ENCODE data around the gene RBFOX1. TPM values are rescaled to one million over a fixed set of nuclear protein-coding genes. Genes with fewer than 3 reads are reported as not detected.

Gene RBFOX1
- total RNA-seq, 2 donors from 2014 or later: not detected

DNA sequence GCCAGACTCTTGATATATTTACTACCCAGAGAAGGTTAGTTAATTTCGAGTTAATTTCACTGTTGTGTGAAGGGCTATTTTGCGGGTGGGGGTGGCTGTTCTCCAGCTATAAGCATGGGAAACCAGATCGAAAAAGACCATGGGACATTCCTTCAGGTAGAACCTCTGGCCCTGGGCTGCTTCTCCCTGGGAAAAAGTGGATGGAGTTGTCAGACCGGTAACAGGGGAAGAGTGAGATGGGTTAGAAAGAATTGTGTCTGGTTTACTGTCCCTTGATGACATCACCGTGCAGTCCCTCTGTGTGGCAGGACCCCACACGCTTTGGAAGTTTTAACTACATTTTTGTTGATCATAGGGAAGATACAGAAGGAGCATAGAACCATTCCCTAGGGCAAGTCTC, 296.3 kb downstream of the RBFOX1 start:
- Mint-ChIP-seq H3K36me3 (no peaks in the 10 kb centered on the region), H3K4me3 (no peak overlapping the region), H3K4me1 (ENCODE audit: low read depth in 2 of 2) (no peaks in the 10 kb centered on the region), H3K27me3 (no peaks in the 10 kb centered on the region), H3K9me3 (peaks cover 13% of the 10 kb centered on the region), H3K27ac (no peak overlapping the region)
- ATAC-seq (no peak), DNase-seq (ENCODE audit: low spot score) (no peak)

DNA sequence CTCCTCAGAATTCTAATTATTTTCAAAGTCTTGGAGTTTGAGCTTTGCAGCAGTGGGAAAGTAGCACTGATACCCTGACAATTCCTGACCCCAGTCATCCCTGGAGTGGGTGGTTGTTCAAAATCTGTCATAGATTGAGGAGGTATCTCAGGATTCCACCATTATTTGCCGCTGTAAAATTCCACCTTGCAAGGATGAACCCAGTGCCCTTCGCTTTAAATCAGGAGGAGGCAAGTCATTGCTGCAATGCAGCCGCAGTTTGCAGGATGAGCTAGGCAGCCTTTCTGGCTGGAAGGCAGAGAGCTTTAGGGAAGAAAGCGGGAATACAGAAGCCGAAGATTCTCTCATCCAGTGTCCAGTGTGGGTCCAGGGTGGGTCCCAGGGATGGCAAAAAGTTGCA, 296.9 kb downstream of the RBFOX1 start:
- ATAC-seq: no peak
- H3K9me3 Mint-ChIP-seq: peaks cover 12% of the 10 kb centered on the region
- H3K27ac Mint-ChIP-seq: no peak overlapping the region

DNA sequence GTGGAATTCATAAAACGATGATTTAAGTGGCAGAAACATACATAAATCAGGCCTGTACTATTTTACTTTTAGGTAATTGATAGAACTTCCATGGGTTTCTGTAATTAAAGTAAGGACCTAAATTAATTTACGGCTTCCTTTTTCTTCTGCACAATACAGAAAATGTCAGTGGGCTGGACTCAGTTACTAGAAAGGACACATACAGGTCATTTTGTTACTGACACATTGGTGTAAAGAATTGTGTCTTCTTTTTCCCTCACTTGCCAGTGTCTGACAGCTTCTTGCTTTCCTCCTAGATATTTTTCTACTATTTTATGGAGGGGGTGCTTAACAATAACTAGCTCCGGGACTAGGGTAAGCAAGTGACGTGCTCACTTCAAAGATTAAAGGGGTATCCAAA, 304.8 kb downstream of the RBFOX1 start:
- Mint-ChIP-seq H3K27me3 (no peaks in the 10 kb centered on the region), H3K36me3 (no peaks in the 10 kb centered on the region), H3K4me3 (no peak overlapping the region), H3K4me1 (ENCODE audit: low read depth in 2 of 2) (no peaks in the 10 kb centered on the region), H3K27ac (no peak overlapping the region), H3K9me3 (peaks cover 7% of the 10 kb centered on the region)
- DNase-seq (ENCODE audit: low spot score): no peak
- ATAC-seq: no peak

More for the DNA sequence above, 296.9 kb downstream of the RBFOX1 start:
- Mint-ChIP-seq H3K4me3 (no peak overlapping the region), H3K27me3 (no peaks in the 10 kb centered on the region), H3K4me1 (ENCODE audit: low read depth in 2 of 2) (no peaks in the 10 kb centered on the region), H3K36me3 (no peaks in the 10 kb centered on the region)
- DNase-seq (ENCODE audit: low spot score): no peak

DNA sequence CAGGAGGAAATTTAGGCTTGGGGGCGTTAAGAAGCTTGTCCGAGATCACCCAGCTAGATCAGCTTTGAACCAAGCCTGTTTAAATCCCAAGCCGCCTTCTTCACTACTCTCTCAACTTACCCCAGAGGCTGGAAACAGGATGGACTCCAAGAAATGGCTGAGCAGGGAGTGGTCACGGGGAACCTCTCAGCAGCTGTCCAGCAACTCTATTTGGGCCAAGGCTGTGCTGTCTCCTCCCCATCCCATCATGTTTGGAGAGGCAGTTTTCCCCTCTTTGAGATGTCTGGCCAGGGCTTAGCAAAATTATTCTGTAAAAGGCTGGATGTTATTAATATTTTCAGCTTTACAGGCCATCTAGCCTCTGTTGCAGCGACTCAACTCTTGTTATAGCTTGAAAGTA, 305.7 kb downstream of the RBFOX1 start:
- no peak overlapping the region for H3K27ac Mint-ChIP-seq
- H3K36me3 Mint-ChIP-seq: no peaks in the 10 kb centered on the region
- H3K9me3 Mint-ChIP-seq: peaks cover 12% of the 10 kb centered on the region
- no peaks in the 10 kb centered on the region for H3K4me1 Mint-ChIP-seq (ENCODE audit: low read depth in 2 of 2)
- H3K4me3 Mint-ChIP-seq: no peak overlapping the region
- DNase-seq (ENCODE audit: low spot score): no peak
- H3K27me3 Mint-ChIP-seq: no peaks in the 10 kb centered on the region
- ATAC-seq: no peak

DNA sequence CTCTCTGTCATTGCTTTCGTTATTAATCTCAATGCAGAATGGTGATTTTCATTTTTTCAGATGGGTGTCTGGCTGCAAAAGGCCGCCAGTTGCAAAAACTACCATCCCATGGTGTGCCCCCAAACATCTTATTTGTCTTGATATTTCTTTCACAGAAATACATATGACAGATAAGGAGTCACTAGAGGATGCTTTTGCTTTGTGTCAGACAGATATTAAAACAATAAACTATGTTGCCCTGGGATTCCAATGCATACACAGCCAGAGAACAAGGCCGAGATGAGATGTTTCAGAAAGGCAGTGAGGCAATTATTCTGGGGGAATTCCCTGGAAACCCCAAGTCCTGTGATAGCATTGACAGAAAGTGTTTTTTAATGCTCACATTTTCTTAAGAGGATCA, 307.7 kb downstream of the RBFOX1 start:
- no peaks in the 10 kb centered on the region for H3K36me3 Mint-ChIP-seq
- H3K4me3 Mint-ChIP-seq: no peak overlapping the region
- no peak overlapping the region for H3K27ac Mint-ChIP-seq
- no peak for ATAC-seq
- no peak for DNase-seq (ENCODE audit: low spot score)
- H3K4me1 Mint-ChIP-seq (ENCODE audit: low read depth in 2 of 2): no peaks in the 10 kb centered on the region
- peaks cover 12% of the 10 kb centered on the region for H3K9me3 Mint-ChIP-seq
- H3K27me3 Mint-ChIP-seq: no peaks in the 10 kb centered on the region

DNA sequence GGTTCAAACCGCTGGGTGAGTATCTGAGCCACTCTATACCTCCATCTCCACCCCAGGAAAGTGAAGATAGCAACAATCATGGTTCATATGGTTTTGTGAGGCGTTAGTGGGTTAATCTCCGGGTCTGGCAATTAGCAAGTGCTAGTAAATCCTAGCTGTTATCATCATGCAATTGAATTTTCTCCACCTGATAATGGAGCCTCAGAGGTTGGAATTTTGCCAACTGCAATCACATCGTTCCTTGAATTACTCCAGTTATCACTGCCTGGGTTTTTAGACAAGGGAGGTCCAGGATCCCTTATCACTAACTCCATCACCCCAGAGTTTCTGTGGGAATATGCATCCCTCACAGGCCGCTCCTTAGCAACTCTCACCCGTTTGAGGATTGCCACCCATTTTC, 311.5 kb downstream of the RBFOX1 start:
- no peak for DNase-seq (ENCODE audit: low spot score)
- H3K27ac Mint-ChIP-seq: no peak overlapping the region
- H3K4me3 Mint-ChIP-seq: no peak overlapping the region
- H3K36me3 Mint-ChIP-seq: no peaks in the 10 kb centered on the region
- ATAC-seq: peak in 1 of 2 donors; percentile 32
- no peaks in the 10 kb centered on the region for H3K4me1 Mint-ChIP-seq (ENCODE audit: low read depth in 2 of 2)
- H3K9me3 Mint-ChIP-seq: peaks cover 7% of the 10 kb centered on the region
- H3K27me3 Mint-ChIP-seq: no peaks in the 10 kb centered on the region

DNA sequence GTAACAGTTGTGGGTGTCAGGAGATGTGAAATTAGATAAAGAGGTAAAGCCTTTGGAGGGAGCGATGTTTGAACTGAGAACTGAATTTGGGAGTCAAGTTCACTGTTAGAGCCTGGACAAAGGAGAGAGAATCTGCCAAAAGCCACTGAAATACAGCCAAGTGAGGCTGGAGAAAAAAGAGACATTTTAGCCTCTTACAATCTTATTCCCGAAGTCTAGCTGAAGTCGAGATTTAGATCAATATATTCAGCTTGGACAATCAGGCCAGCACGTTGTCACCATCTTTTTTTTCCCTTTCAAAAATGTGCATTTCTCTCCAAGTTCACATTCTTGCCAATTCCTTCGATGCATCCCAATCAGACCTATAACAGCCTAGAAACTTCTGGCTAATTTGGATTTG, 312.2 kb downstream of the RBFOX1 start:
- Mint-ChIP-seq H3K9me3 (peaks cover 8% of the 10 kb centered on the region), H3K27ac (no peak overlapping the region), H3K27me3 (no peaks in the 10 kb centered on the region), H3K36me3 (no peaks in the 10 kb centered on the region), H3K4me1 (ENCODE audit: low read depth in 2 of 2) (no peaks in the 10 kb centered on the region), H3K4me3 (no peak overlapping the region)
- DNase-seq (ENCODE audit: low spot score) (no peak), ATAC-seq (no peak)

DNA sequence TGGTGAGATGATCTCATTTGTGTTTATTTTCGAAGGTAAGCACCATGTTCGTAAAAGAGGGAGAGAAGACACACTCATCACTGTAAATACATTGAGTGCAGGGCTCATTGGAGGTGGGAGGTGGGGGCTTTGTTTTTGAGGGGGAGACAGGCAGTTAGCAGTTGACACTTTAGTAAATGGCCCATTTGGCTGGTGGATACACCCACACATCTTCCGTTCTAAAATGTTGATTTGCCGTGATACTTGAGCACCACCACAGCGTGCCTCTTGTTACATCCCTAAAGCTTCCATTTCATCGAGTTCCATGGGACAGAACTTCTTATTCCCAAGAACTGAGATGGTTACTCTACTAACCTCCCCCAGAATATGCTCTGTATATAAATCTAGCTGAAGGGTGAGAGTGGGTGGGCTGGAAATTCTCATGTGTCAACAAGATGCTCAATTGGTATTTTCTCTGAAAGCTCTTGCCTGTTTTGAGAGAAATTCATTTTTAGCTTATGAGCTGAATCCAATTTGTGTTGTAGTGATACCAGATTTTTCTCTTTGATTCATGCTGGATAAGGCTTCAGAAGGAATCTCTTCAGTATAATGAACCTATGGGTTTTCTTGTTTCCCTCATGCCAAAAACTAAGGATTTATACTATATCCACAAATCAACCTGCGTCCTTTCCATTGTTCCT, 314.3 kb downstream of the RBFOX1 start:
- H3K4me3 Mint-ChIP-seq: no peak overlapping the region
- H3K4me1 Mint-ChIP-seq (ENCODE audit: low read depth in 2 of 2): no peaks in the 10 kb centered on the region
- DNase-seq (ENCODE audit: low spot score): no peak
- H3K9me3 Mint-ChIP-seq: peaks cover 13% of the 10 kb centered on the region
- no peaks in the 10 kb centered on the region for H3K27me3 Mint-ChIP-seq
- H3K27ac Mint-ChIP-seq: no peak overlapping the region
- no peak for ATAC-seq
- H3K36me3 Mint-ChIP-seq: no peaks in the 10 kb centered on the region

DNA sequence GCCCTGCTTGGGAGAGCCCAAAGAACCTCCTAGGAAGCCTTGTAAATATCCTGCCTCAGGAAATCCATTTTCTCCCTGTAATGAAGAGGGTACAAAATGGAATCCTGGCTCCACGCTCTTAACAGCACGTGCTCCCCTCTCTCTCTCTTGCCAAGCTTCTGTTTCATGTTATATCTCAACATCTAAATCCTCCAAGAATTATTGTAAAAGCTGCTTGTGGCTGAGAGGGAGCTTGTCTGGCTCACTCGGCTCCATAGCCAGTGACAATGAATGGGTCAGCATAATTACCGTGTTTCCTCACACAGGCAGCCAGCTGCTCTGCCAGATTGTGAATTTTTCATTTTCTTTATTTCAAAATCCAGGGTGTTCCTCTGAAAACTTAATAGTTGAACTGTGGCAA, 317.8 kb downstream of the RBFOX1 start:
- H3K27me3 Mint-ChIP-seq: no peaks in the 10 kb centered on the region
- DNase-seq (ENCODE audit: low spot score) (no peak), ATAC-seq (no peak)
- H3K9me3 Mint-ChIP-seq: peaks cover 11% of the 10 kb centered on the region
- no peaks in the 10 kb centered on the region for H3K36me3 Mint-ChIP-seq
- H3K27ac Mint-ChIP-seq: no peak overlapping the region
- no peak overlapping the region for H3K4me3 Mint-ChIP-seq
- no peaks in the 10 kb centered on the region for H3K4me1 Mint-ChIP-seq (ENCODE audit: low read depth in 2 of 2)

DNA sequence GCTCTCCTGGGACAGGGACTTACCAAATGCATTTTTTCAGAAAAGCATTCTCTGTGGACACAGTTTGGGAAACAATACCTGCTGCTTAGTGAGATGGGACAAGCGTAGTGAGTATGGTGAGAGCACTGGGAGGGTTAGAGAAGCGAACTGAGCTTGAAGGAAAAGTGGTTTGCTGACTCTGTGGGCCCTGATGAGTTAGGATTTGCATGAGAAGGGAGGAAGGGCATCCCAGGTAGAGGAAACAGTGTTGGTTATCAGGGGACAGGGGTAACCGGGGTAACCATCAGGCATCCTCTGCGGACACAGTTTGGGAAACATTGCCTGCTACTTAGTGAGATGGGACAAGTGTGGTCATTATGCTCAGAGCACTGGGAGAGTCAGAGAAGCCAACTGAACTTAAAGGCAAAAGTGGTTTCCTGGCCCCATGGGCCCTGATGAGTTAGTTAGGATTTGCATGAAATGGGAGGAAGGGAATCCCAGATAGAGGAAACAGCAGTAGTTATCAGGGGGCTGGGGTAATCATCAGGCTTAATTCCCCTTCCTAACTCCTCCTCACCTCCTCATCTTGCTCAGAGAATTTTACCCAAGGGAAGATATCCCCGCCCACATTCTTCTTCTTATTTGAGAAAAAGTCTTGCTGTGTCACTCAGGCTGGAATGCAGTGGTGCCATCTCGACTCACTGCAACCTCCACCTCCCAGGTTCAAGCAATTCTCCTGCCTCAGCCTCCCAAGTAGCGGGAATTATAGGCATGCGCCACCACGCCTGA, 319.3 kb downstream of the RBFOX1 start:
- Mint-ChIP-seq H3K27me3 (no peaks in the 10 kb centered on the region), H3K4me1 (ENCODE audit: low read depth in 2 of 2) (no peaks in the 10 kb centered on the region), H3K4me3 (no peak overlapping the region), H3K36me3 (no peaks in the 10 kb centered on the region), H3K9me3 (peaks cover 11% of the 10 kb centered on the region), H3K27ac (no peak overlapping the region)
- DNase-seq (ENCODE audit: low spot score): no peak
- no peak for ATAC-seq

DNA sequence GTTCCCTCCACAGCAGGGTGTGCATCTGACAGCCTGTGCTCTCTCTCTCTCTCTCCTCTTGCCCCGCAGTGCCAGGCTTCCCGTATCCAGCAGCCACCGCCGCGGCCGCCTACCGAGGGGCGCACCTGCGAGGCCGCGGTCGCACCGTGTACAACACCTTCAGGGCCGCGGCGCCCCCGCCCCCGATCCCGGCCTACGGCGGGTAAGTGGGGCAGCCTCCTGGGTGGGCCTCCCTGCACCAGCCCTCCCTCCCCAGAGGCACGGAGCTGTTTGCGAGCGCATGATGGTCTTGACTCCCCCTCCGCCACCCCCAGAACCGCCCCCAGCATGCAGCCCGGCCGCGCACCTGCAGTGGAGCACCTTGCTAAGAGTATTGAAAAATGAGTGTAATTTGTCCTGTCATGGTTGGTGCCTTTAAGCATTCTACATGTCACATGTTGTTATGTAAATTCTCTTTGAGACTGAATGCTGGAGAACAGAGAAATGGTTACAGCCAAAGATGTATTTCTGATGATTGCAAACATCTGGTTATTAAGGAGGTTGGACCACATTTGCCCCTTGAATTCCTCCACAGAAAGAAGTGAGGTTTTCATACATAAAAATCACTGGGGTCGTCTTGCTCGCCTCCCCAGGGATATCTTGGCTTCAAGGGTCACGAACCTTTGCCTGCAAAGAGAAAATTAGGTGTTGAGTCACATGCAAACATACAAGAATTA, 321.3 kb downstream of the RBFOX1 start:
- no peak for ATAC-seq
- Mint-ChIP-seq H3K4me1 (ENCODE audit: low read depth in 2 of 2) (no peaks in the 10 kb centered on the region), H3K27me3 (no peaks in the 10 kb centered on the region), H3K36me3 (no peaks in the 10 kb centered on the region), H3K9me3 (peaks cover 11% of the 10 kb centered on the region), H3K4me3 (no peak overlapping the region), H3K27ac (no peak overlapping the region)
- no peak for DNase-seq (ENCODE audit: low spot score)

DNA sequence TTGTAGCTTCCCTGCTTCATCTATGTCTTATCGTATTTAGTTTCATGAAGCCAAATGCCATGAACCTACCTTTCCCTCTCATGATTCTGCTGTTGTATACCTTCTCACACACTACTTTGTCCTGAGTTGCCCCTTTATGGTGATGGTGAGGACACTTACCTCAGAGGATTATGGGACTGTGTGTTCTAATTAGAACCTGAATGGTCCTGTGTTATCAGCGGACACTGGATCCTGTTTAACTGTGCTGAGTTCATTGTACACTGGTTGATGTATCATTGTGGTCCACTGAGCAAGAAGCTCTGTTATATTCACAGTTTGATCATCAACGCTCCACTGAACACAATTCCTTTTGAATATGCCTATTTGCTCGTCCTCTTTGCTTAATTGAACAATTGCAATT, 343.0 kb downstream of the RBFOX1 start:
- no peak for DNase-seq (ENCODE audit: low spot score)
- no peak for ATAC-seq
- peaks cover 6% of the 10 kb centered on the region for H3K9me3 Mint-ChIP-seq
- H3K4me3 Mint-ChIP-seq: no peak overlapping the region
- H3K4me1 Mint-ChIP-seq (ENCODE audit: low read depth in 2 of 2): no peaks in the 10 kb centered on the region
- H3K27ac Mint-ChIP-seq: no peak overlapping the region
- no peaks in the 10 kb centered on the region for H3K36me3 Mint-ChIP-seq
- H3K27me3 Mint-ChIP-seq: no peaks in the 10 kb centered on the region

DNA sequence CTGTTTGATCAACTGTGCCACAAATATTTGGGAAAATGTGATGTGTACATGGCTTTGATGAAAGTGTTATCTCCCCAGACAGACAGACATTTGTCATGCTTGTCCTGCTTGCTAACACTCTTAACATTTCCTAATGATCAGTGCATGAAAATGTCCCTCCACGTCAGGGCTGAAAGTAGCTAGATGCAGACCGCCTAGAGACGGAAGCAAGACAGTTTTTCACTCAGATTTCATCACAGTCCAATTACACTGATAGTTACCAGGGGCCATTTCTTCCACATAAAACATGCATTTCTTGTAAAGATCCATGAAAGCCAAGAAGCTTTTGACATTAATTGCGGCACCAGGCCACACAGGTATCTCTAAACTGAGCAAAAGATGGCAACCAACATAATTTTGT, 347.7 kb downstream of the RBFOX1 start:
- no peak for DNase-seq (ENCODE audit: low spot score)
- Mint-ChIP-seq H3K4me1 (ENCODE audit: low read depth in 2 of 2) (no peaks in the 10 kb centered on the region), H3K27me3 (no peaks in the 10 kb centered on the region), H3K36me3 (no peaks in the 10 kb centered on the region), H3K27ac (no peak overlapping the region), H3K4me3 (no peak overlapping the region), H3K9me3 (peaks cover 3% of the 10 kb centered on the region)
- no peak for ATAC-seq

DNA sequence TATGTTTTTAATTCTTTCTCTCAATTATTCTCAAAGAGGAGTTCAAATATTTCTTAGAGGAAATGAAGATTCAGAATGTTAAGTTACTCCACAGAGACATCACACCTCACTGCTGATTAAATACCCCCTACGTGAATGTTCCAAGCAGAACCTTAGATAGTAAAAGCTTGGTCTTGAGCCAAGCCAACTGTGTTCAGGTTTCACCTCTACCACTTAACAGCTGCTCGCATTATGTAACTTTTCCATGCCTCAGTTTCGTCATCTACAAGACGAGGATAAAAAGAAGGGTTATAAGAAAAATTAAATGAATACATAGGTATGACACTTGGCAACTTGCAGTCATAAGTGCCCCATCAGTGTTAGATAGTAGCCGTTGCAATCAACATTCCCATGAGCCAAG, 356.2 kb downstream of the RBFOX1 start:
- Mint-ChIP-seq H3K9me3 (peaks cover 2% of the 10 kb centered on the region), H3K36me3 (no peaks in the 10 kb centered on the region), H3K27ac (no peak overlapping the region), H3K27me3 (no peaks in the 10 kb centered on the region), H3K4me1 (ENCODE audit: low read depth in 2 of 2) (no peaks in the 10 kb centered on the region), H3K4me3 (no peak overlapping the region)
- ATAC-seq: no peak
- DNase-seq (ENCODE audit: low spot score): no peak
